Coronary artery (tissue), 2 donors: Measurements from ENCODE around the gene GRID2.

Source experiments
- DNase-seq: peaks from one replicate; pipeline ENCODE4 v3.0.0-alpha.2; 2017; ENCODE audit warnings: low spot score
- H3K27ac ChIP-seq, 2 donors: fragments of 200-600 bp; sonication (generic); one replicate each; pipeline ENCODE4 v1.5.1; 2016 to 2019
- H3K4me3 ChIP-seq: fragments of 200-600 bp; sonication (generic); 2 replicates; pipeline ENCODE4 v1.5.1; 2016; ENCODE audit warnings: mild to moderate bottlenecking, moderate library complexity
- TF ChIP-seq, protein P1 (sequence below): fragments of 200-600 bp; sonication (generic); IDR thresholded peaks from one replicate; pipeline ENCODE4 v1.5.1; 2019; ENCODE audit warnings: antibody characterized with exemption

GRID2 gene

DNA sequence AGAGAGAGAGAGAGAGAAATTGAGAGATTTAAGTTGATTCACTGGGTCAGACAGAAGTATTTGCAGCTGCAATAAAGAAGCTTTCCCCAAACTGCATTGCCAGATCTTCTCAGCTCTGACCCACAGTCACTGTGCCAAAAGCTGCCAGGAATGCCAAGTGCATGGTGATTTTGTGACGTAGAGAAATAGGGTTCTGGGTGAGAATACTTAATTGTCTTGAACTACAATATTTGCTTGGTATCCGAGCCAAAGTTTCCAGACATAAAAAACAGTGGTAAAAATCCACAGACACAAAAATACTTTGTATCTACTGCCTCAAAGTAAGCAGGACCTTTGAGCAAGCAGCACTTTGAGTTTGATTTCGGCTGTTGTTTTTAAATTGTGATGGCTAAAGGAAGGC, 331.1 kb downstream of the GRID2 start:
- TF ChIP-seq, protein P1, sequence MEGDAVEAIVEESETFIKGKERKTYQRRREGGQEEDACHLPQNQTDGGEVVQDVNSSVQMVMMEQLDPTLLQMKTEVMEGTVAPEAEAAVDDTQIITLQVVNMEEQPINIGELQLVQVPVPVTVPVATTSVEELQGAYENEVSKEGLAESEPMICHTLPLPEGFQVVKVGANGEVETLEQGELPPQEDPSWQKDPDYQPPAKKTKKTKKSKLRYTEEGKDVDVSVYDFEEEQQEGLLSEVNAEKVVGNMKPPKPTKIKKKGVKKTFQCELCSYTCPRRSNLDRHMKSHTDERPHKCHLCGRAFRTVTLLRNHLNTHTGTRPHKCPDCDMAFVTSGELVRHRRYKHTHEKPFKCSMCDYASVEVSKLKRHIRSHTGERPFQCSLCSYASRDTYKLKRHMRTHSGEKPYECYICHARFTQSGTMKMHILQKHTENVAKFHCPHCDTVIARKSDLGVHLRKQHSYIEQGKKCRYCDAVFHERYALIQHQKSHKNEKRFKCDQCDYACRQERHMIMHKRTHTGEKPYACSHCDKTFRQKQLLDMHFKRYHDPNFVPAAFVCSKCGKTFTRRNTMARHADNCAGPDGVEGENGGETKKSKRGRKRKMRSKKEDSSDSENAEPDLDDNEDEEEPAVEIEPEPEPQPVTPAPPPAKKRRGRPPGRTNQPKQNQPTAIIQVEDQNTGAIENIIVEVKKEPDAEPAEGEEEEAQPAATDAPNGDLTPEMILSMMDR: no peak
- Histone ChIP-seq H3K4me3 (no peak overlapping the region), H3K27ac (no peak overlapping the region)
- no peak for DNase-seq

DNA sequence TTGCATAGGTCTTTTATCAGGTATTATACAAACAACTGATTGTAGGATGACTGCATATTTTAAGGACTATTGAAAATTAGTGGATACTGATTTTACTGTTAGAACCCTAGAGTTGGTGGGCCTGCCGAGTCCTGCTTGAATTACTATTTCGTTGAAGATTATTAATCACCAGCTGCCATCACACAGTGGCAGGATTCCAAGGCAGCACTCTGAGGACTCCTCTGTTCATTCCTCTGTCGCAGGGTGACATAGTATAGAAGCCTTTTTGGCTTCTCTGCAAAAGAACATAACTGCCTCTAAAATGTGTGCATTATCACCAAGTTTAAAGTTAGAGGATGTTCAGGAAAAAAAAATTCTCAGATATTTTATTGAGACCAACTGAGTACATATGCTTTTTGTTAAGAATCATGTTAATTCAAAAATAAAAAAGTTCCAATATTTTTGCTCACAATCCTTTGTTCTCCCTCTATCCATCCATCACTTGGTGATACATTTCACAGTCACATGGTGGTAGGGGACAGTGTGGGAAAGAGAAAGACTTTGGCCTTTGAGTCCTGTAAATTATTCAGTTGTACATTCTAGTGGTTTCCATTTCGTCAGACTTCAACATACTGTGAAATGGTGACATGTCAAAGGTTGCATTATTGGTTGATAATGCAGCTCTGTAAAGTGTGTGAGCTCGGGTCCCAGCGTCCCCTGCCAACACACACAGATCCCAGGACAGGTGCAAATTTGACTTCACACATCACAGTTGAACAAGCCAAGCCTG, 332.5 kb downstream of the GRID2 start:
- no peak overlapping the region for H3K4me3 ChIP-seq
- DNase-seq: no peak
- no peak overlapping the region for H3K27ac ChIP-seq
- TF ChIP-seq, protein P1: no peak

DNA sequence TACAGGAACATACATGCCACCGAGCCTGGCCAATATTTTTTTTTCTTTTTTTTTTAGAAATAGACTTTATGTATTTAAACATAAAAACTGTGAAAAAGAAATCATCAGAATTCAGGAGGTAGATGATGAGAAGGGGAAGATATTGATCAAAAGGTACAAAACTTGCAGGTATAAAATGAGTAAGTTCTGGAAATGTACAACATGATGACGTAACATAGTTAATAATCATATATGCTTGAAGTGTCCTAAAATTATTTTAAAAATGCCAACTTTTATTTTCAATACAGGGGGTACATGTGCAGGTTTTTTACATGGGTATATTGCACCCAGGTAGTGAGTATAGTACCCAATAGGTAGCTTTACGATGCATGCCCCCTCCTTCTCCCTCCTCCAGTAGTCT, 337.6 kb downstream of the GRID2 start:
- TF ChIP-seq, protein P1: no peak
- no peak for DNase-seq
- Histone ChIP-seq H3K27ac (no peak overlapping the region), H3K4me3 (no peak overlapping the region)

DNA sequence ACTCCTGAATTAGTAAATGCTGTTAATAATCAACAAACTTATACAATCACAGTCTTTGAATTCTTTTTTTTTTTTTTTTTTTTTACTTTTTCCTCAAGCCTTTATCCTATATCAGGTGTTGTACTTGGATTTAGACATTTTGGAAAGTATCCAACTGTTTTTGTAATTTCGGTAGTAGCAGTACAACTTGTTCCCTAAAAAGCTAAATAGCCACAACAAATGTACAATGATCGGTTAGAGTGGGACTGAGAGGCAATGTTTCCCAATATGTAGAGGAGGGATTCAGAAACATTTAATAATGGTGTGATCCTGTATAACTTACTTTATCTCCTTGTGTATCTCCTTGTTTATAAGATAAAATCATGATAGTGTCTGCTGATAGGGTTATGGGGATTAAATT, 343.1 kb downstream of the GRID2 start:
- Histone ChIP-seq H3K4me3 (no peak overlapping the region), H3K27ac (no peak overlapping the region)
- DNase-seq: no peak
- TF ChIP-seq, protein P1: no peak

DNA sequence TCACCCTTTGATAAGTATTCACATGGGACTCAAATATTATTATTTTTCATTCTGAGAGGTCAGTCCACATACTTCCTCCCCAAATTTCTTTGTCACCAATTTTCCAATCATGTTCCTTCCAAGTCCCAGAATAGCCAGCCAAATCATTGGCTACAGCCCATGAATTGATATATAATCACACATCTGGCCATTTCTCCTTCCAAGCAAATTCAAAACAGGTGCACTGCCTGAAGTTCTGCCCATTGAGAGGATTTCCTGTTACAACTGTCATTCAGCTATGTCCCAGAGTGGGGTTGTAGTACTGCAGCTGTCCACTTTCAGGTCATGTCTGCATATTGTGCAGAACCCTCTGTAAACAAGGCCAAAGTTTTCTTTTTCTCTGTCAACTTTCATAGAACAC, 347.8 kb downstream of the GRID2 start:
- H3K4me3 ChIP-seq: no peak overlapping the region
- TF ChIP-seq, protein P1: no peak
- no peak overlapping the region for H3K27ac ChIP-seq
- DNase-seq: no peak

DNA sequence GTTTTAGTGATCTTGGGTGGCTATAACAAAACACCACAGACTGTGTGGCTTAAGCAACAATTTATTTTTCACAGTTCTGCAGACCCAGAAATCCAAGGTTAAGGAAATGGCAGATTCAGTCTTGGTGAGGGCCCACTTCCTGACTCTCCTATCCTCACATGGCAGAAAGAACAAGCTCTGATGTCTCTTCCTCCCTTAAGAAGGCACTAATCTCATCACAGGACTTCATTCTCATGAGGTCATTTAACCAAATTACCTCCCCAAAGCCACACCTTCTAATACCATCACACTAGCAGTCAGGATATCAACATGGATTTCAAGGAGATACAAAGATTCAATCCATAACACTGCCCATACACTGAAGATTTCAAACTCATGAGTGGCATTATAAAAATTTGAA, 350.3 kb downstream of the GRID2 start:
- TF ChIP-seq, protein P1: no peak
- no peak overlapping the region for H3K4me3 ChIP-seq
- no peak for DNase-seq
- H3K27ac ChIP-seq: no peak overlapping the region

DNA sequence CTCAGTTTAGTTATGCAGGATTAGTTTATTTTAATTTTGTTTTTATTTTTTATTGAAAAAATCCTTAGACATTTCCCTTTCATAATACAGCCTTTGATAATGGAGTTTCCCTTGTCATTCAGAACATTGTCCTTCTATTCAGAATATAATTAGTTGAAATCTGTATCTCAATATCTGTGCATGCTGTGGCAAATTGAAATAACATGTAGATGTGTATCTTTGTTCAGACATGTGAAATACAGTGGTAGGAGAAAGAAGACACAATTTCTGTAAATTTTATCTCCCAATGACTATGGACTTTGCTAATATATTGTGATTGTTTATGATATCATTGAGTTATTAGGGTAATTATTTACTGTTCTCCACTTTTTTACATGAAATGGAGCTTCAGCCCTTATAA, 353.9 kb downstream of the GRID2 start:
- TF ChIP-seq, protein P1: no peak
- no peak for DNase-seq
- Histone ChIP-seq H3K27ac (no peak overlapping the region), H3K4me3 (no peak overlapping the region)
